SKM-1 (cell line): ENCODE measurements around the gene KBTBD6.
"Not testable (repeated sequence)": the region's sequence is repeated elsewhere in the genome, so short reads cannot be mapped to it uniquely, and the experiment has no call there.

ENCODE experiments used
- DNase-seq: peaks from one replicate; lab custom pipeline; 2025; ENCODE audit not compliant: unreplicated experiment; lab: John Stamatoyannopoulos, UW

Gene KBTBD6

DNA sequence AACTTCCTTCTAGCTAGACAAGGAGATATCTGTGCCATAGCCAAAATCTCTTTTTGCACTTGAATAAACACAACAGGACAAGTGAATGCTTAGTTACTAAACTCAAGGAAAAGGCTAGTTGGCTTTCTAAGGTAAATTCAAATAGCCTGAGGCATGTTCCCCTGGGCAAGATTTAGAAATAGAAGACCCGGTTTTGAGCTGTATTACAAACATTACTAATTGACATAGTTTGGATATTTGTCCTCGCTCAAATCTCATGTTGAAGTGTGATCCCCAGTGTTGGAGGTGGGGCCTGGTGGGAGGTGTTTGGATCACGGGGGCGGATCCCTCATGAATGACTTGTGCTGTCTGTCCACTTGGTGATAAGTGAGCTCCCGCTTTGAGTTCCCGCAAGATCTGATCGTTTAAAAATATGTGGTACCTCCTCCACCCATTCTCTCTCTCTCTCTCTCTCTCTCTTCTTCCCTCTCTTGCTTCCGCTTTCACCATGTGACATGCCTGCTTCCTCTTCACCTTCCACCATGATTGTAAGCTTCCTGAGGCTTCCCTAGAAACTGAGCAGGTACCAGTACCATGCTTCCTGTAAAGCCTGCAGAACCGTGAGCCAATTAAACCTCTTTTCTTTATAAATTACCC lies 3.9 kb upstream of the KBTBD6 start:
- DNase-seq, result no peak

DNA sequence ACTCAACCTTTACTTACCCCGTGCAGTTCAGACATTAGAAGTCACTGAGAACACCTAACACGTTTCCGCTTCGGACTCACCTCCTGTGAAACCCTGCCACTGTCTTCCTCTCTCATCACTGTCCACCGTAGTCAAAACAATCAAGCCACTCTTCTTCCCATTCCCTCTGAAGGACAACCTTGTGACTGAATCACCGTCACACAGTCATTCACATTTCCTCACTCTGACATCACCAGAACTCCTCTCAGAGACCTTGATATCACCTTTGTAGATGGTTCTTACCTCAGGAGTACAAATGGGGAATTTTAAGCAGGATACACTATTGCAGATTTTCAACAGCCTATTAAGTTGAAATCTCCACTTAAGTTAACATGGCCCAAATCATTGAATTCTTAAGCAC lies 1.3 kb upstream of the KBTBD6 start:
- DNase-seq, result no peak

DNA sequence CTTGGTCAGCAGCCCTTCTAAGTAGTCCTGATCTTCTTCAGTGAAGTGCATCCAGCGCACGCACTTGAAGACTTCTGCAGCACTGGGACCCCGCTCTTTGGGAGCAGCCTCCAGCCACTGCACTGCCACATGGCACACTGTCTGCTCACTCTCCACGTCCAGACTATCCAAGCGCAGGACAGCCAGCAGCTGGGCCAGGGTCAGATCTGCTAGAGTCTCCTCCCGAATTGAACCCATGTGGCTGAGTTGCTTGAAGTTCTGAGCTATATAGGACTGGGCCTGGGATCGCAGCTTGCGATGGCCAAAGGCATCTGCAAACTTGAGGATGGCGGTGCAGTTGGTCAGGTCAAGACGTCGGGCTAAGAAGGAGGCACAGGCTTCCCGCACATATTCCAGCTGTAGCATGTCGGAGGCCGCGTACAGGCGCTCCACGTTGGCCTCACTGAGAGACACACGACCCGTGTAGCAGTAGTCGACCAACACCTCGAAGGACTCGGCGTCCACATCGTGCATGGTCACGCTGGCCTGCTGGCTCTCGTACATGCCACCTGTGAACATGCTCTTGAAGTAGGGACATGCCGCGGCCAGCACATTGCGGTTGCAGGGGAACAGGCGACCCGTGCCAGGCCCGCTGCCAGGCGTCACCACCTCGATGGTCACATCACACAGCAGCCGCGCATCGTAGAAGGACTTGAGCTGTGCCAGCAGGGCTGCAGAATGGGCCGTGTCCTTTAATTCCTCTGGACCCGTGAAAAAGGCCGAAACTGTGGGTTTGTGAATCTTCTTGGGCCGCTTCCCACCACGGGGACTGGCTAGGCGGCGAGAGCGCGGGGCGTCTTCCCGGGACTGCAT lies 716 bp downstream of the KBTBD6 start:
- not testable (repeated sequence) for DNase-seq

DNA sequence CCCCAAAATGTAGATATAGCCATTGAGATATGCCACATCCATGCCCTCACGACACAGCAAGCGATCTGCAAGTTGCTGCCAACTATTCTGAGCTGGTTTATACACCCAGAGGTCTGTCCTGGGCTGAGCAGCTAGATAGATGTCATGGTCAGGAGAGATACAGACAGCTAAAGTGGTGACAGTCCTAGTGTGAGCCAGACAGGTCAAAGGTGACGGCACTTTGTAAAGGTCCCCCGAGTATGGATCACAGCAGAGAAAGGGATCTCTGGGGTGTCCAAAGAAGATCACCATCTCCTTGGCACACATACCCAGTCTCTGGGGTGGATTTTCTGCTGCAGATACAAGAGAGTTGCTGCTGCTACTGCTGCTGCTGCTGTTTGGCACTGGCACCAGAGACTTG lies 1.4 kb downstream of the KBTBD6 start:
- DNase-seq, result not testable (repeated sequence)

DNA sequence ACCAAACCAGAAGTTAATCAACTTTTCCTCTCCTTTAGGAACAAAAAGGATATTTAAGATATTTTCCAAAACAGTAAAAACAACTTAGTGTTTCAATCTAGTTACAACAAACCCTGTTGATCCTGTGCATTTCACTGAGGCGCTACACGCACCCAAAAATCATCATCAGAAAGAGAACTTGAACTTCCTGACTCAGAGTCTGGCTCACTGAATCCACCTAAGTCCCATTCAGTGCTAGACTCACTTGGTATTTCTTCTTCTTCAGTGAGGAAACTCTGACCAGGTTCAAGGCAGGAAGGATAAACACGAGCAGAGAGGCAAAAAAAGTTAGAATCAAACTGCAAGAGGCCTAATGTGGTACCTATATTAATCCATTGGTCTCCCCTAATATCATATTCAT lies 2.2 kb downstream of the KBTBD6 start:
- DNase-seq, result no peak

DNA sequence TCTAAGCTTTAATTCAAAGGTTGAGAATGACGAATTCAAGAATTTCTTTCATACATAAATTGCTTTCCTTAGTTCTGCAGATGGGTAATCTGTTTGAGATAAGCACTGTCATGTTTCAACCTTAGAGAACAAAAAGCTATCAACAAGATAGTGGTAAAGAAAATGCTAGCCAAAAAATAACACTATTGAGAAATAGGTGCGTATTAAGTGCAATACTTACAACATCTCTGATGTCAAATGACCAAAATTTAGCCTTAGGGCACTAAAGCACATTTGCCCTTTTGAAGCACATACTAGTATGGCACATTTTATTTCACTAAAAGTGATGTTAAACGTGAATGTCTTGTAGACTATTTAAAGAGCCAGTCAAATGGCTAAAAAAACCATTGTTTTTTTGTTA lies 4.9 kb downstream of the KBTBD6 start:
- no peak for DNase-seq

DNA sequence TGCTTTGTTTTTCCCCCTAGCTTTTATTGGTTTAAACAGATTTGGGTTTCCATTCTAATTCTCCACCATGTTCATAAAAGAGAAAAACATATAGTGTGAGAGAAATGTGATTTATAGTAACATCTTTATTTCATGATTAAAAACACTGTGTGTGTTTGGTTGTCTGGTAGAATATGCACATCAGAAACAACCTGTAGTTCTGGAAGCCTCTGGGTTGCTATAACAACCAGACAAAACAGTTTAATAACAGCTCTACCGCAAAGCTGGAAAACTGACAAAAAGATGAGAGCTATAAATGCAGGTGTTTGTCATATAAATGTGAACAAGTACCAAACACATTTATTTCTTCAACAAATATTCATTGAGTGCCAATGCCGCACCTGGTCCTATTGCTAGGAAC lies 9.8 kb downstream of the KBTBD6 start:
- DNase-seq, result no peak

DNA sequence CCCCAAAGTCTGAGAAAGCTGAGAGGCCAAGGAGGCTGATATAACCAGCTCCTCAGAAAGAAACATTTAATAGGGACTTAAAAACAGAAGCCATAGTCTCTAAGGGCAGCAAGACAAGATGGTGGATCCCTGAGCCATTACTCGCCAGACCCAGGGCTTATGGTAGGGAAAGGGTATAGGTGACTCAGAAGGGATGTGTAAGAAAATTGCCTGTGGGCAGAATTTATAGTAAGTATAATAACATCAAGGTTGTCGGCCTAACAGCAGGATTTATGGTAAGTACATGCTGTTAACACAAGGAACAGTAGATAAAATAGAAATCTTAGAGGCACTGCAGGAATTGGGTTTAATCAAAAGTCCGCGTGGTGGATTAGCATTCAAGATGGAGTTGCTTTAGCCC lies 14.7 kb downstream of the KBTBD6 start:
- DNase-seq, result no peak

DNA sequence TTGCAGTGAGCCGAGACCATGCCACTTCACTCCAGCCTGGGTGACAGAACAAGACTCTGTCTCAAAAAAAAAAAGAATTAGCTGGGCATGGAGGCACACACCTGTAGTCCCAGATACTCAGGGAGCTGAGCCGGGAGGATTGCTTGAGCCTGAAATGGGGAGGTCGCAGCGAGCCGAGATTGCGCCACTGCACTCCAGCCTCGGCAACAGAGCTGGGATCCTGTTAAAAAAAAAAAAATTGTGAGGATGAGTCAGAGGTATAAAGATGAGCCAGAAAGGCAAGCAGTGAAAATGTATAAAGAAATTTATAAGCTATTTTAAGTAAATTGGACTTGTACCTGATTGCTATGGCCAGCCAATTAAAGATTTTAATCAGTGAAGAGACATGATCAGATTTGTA lies 21.1 kb downstream of the KBTBD6 start:
- no peak for DNase-seq

DNA sequence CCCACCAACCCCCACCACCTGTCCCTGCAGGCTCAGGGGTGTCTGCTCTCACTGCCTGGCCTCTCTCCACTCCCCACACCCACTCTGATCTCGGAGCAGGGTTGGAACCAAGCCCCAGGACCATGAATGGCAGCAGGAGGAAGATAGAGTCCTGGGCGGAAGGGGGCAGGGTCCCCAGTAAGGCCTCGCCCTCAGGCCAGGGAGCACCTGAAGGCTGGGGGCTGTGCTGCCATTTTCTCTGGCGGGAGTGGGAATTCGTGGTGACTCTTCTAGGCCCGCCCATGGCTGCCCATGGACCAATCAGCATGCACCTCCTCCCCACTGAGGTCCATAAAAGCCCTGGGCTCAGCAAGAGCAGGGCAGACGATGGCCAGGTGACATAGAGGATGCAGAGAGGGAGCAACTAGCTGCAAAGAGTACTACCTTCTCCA lies 25.0 kb downstream of the KBTBD6 start:
- no peak for DNase-seq

DNA sequence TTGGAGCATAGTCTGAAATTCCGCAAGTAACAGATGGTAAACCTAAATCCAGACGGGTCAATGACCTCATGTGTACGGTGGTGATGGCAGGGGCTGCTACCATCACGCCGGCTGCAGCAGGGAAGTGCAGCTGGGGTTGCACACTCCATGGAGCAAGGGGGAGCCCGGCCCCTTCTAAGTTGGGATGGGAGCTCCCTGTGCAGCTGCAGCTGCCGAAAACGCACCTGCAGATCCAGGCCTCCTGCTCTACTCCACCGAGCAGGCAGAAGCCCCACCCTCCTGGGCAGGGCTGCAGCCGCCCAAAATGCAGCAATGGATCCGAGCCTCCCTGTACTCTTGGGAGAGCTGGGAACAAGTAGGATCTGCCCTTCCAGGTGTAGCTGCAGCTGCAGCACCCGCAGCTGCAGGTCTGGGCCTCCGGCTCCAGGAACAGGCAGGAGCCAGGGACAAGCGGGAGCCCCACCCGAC lies 25.5 kb downstream of the KBTBD6 start:
- no peak for DNase-seq

DNA sequence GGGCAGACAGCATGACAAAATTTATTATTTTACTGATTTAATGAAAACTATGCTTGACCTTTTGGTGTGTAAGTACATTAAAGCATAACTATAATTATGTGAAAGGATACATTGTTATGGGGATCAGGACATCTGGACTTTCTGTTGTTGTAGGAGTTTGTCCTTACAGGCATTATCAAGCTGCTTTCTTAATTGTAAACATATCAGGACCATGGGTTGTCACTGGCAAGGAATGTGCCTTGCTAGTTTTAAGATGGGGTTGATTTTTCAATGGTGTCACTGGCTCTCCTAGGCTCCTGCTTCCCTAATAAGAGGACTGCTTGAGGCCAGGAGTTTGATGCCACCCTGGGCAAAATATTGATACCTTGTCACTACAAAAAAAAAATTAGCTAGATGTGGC lies 32.6 kb downstream of the KBTBD6 start:
- DNase-seq, result no peak

DNA sequence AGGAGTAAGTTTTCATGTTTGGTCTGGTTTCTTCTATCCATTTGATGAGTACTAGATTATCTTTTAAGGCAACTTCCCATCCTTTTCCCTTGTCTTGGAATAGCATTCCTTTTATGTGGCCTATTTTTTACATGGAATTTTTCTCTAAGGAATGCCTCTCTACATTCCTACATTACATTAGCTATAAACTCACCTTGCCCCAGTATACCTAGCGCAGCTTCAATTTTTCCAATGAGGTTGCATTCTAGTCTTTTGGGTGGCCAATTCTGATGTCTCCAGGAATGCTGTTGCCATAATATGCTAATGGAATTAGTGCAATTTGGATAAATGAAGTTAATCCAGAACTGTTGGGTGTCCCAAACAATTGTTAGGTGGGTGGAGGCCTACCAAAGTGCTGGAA lies 33.8 kb downstream of the KBTBD6 start:
- no peak for DNase-seq

DNA sequence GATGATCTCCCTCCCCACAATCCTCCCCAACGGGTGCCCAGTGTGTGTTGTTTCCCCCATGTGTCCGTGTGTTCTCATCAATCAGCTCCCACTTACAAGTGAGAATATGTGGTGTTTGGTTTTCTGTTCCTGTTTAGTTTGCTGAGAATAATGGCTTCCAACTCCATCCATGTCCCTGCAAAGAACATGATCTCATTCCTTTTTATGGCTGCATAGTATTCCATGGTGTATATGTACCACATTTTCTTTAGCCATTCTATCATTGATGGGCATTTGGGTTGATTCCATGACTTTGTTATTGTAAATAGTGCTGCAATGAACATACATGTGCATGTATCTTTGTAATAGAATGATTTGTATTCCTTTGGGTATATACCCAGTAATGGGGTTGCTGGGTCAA lies 36.9 kb downstream of the KBTBD6 start:
- DNase-seq, result not testable (repeated sequence)

DNA sequence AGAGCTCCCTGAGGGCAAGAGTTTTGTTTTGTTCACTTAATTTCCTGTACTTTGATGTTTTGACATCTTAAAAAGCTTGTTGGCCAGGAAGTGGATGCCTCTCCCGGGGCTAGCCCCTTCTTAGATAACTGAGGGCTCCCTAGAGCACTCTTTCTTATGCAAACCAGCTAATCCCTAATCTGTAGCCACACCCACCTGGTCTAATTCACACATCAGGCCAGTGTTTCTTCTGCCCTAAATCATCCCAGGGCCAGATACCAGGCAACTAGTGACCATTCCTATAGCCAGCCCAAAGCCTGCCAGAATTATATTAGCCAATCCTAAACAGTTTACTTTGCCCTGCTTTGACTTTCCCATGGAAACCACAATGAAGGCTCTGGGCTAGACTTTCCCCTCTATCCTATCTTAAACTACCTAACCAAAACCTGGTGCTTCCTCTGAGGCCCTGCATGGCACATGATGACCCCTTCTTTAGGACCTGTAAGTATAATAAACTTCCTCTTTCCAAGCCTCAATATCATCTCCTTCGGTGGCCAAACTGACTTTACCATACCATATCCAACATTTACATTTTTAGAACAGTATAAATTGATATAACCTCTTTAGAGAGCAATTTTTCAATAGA lies 46.5 kb downstream of the KBTBD6 start:
- no peak for DNase-seq

DNA sequence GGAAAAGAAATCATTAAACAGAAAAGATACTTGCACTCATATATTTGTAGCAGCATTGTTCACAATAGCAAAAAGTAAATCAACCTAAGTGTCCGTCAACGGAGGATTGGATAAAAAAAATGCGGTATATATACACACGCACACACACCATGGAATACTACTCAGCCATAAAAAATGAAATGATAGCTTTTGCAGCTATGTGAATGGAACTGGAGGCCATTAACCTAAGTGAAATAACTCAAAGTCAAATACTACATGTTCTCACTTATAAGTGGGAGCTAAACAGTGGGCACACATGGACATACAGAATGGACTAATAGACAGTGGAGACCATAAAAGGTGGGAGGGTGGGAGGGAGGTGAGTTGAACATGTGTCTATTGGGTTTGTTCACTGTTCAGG lies 52.9 kb downstream of the KBTBD6 start:
- DNase-seq, result no peak
